ENCODE measurements around the gene PID1.

PID1 gene

DNA sequence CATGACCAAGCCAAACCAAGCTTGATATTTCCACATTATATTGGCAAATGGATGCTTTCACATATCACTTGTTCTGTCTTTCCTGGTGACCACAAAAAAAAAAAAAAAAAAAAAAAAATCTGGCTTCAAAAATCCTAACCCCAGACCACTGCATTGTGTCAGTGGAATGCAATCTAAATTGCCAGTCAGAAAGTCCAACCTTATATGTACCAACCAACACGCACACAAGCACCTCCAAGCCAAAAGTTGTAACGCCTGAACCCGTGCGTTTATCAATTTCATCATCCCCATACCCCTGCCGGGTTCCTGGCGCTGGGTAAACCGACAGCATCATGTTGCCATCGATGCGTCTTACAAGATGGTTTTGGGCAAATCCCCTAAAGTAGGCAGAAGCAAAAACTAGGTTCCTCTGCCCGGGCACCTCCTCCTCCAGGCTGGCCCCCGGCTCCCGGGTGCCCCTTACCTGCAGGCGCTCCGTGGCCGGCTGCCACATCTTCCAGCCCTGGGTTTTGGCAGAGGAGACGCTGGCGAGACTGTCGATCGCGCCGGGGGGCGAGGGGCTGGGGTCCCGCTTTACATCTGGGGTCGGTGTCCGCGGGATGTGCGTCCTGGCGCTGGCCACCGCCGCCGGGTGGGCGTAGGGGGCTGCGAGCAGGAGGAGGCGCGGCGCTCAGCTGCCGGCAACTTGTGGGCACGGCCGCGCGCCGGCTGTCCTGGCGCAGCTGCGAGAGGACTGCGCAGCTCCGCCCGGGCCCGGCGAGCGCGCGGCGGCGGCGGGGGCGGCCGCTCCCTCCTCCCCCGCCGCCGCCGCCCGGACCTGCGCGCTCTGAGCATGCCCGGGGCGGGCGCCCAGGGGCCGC, at the start of gene PID1:
TSS of gene PID1 (minus strand) at position 737 of the 860 bp plus-strand sequence. CDS start at position 493, 244 bp downstream.
- DNase-seq (ENCODE audit: extremely low read depth in 1 of 2, low read depth in 1 of 2): no peak

DNA sequence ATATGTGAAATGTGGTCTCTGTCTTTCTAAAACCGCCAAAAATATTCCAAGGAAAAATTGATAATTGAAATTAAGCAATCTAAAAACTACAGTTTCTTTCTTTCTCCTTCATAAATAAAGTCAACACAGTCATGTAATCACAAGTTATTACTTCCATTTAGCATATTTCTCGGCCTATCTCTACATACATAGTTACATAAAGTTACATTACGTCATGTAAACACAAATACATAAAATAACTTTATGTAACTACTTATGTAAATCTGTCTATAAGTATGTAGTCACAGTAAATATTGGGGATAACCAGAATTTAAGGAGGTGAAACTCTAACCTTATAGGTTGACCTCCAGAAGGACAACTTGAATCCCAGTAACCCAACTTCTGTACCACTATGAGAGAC, 48.5 kb upstream of the PID1 start:
- DNase-seq (ENCODE audit: extremely low read depth in 1 of 2, low read depth in 1 of 2): no peak

GRCh38 chr2:229314117-229314516, 43.0 kb upstream of the PID1 start:
- DNase-seq (ENCODE audit: extremely low read depth in 1 of 2, low read depth in 1 of 2): no peak

- DNase-seq (ENCODE audit: extremely low read depth in 1 of 2, low read depth in 1 of 2): no peak
These were observed 42.5 kb upstream of the PID1 start for GRCh38 chr2:229313591-229313990.

GRCh38 chr2:229301237-229301636, 30.1 kb upstream of the PID1 start:
- DNase-seq (ENCODE audit: extremely low read depth in 1 of 2, low read depth in 1 of 2): no peak

DNA sequence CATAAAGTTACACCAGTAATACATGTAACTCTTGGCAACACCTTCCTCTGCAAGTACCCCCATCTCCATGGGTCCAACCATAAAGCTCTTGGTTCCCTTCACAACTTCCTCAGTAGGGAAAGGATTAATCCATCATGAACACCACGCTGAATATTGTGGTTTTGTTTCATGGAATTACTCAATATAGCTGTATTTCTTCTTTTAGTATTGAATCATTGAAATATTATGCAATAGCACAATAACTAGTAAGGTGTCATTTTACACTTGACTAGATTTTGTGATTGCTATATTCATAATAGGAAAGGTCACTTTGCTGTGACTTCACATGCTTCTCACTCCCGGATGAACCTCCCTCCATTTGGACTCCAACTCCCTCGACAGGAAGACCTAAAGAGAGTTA, 29.7 kb upstream of the PID1 start:
- no peak for DNase-seq (ENCODE audit: extremely low read depth in 1 of 2, low read depth in 1 of 2)

- DNase-seq (ENCODE audit: extremely low read depth in 1 of 2, low read depth in 1 of 2): no peak
These were observed 29.3 kb upstream of the PID1 start for GRCh38 chr2:229300371-229300770.

- no peak for DNase-seq (ENCODE audit: extremely low read depth in 1 of 2, low read depth in 1 of 2)
These were observed 26.2 kb upstream of the PID1 start for GRCh38 chr2:229297247-229297646.

GRCh38 chr2:229296536-229296935, 25.4 kb upstream of the PID1 start:
- DNase-seq (ENCODE audit: extremely low read depth in 1 of 2, low read depth in 1 of 2): no peak

DNA sequence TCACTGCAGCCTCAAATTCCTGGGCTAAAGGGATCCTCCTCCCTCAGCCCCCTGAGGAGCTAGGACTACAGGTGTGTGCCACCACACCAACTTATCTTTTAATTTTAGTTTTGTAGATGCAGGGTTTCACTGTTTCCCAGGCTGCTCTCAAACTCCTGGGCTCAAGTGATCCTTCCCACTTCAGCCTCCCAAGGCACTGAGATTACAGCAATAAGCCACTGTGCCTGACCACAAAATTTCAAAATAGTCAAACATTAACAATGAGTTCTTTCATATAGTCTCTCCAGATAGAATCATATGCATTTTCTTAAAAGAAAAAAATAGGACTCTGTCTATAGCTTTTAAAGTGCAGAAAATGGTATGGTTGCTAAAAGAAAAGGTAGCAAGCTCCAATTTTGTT, 24.9 kb upstream of the PID1 start:
- no peak for DNase-seq (ENCODE audit: extremely low read depth in 1 of 2, low read depth in 1 of 2)

GRCh38 chr2:229287823-229288222, 16.7 kb upstream of the PID1 start:
- no peak for DNase-seq (ENCODE audit: extremely low read depth in 1 of 2, low read depth in 1 of 2)

DNA sequence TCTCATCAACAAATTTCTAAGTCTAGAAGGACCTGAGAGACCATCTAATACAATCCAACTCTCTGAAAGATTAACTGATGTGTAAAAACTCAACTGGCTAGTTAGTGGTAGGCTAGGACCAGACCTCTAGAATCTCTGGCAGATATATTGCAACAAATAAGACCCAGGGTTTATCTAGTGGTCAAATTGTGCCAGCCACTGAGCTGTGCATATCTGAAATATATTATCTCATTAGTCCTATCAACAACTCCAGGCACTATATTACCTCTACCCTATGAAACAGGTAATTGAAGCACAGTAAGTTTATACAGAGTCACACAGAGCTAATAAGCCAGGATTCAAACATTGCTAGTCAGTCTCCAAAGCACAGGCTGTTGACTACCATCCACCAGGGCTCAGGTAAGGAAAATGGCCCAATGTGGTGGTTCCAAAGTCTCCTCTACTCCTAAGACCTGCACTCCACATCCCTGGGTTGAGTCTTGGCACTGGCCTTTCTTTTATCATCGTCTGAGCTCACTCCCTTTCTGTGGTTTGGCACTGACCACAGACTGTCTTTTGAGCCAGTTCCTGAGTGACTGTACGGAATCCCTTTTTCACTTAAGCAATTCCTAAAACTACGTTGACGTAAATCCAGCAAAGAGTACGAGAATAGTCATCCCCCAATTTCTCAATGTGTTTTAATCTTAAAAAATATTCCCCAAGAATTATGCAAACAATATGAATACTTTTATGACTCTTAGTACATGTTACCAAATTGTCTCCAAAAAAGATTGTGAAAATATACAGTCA, 11.9 kb upstream of the PID1 start:
- no peak for DNase-seq (ENCODE audit: extremely low read depth in 1 of 2, low read depth in 1 of 2)

- no peak for DNase-seq (ENCODE audit: extremely low read depth in 1 of 2, low read depth in 1 of 2)
These were observed 8.4 kb upstream of the PID1 start for GRCh38 chr2:229279516-229279915.

DNA sequence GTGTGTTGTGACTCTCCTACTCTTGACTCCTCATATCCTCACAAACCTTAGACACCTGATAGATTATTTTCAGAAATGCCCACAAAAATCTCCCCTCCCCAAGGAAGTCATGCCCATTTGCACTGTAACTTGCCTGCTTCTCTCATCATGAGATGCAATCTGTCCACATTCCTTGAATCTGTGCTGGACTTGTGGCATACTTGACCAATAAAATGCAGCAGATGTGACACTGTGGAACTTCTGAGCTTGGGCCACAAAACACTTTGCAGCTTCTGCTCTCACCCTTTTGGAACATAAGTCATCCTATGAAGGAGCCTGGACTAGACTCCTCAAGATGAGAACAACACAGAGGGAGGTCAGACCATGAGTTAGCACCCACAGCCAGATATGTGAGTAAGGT, 4.4 kb upstream of the PID1 start:
- no peak for DNase-seq (ENCODE audit: extremely low read depth in 1 of 2, low read depth in 1 of 2)

- no peak for DNase-seq (ENCODE audit: extremely low read depth in 1 of 2, low read depth in 1 of 2)
These were observed 2.7 kb upstream of the PID1 start for GRCh38 chr2:229273723-229274338.

DNA sequence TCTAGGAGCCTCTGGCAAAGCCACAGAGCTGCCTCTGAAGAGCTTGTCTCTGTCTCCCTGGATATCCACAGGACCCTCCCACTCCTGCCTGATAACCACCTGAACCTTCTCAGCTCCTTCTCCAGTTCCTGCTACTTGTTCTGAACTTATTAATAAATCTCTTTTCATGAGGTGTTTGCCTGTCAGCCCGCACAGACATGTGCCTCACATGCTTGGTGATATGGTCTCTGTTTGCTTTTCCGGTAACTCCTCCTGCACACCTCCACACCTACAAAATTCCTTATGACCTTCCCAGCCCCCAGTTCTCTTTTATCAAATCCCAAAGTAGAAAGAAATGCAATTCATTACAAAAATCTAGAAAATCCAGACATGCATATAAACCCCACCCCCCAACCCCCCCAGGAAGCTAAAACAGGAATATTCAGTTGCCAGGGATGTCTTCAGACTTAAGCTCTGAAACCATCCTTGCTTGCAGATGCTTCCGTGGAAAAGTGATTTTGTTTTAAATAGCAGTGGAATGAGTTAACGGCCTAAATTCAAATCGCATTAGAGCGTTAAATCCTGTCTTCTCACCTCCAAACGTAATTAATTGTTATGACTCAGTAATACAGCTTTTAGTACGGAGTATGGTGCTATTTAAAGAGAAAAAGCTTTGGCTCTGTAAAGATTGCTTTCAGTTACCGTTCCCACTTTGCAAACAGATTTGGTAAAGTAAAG, 2.1 kb upstream of the PID1 start:
- no peak for DNase-seq (ENCODE audit: extremely low read depth in 1 of 2, low read depth in 1 of 2)

GRCh38 chr2:229269941-229270340, 1.1 kb downstream of the PID1 start:
- DNase-seq (ENCODE audit: extremely low read depth in 1 of 2, low read depth in 1 of 2): no peak

DNA sequence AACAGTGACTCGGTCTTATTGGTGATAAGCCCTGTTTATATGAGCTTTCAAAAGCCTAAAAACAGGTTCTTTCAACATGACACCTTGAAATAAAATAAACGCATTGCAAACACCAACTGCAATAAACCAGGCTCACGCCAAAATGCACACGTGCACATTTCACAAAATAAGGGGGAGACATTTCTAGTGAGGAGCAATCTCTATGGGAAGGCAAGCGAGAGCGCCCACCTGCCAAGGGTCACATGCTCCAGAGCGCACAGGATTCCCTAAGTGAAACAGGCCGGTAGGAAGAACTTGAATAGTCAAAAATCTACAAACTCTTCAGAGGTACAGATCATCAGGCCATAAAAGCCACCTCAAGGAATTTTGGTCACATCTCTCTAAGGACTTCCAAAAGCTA, 1.9 kb downstream of the PID1 start:
- DNase-seq (ENCODE audit: extremely low read depth in 1 of 2, low read depth in 1 of 2): no peak

DNA sequence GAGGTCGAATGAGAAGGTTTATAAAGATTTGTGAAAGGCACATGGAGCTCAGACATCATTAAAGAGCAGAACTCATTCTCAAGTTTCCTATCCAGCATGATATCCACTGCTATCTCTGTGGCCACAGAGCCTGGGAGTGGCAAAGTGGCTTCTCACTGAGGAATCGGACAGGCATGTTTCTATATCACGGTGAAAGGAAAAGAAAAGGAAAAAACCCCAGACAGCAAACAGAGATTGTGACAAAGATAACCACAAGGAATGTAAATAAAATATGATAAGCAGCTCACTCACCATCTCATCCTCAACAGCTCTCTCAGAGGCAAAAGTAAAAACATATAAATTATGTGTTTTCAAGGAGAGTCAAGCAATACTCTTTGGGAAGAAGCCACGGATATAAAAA, 2.5 kb downstream of the PID1 start:
- no peak for DNase-seq (ENCODE audit: extremely low read depth in 1 of 2, low read depth in 1 of 2)

- no peak for DNase-seq (ENCODE audit: extremely low read depth in 1 of 2, low read depth in 1 of 2)
These were observed 4.0 kb downstream of the PID1 start for GRCh38 chr2:229267080-229267479.

DNA sequence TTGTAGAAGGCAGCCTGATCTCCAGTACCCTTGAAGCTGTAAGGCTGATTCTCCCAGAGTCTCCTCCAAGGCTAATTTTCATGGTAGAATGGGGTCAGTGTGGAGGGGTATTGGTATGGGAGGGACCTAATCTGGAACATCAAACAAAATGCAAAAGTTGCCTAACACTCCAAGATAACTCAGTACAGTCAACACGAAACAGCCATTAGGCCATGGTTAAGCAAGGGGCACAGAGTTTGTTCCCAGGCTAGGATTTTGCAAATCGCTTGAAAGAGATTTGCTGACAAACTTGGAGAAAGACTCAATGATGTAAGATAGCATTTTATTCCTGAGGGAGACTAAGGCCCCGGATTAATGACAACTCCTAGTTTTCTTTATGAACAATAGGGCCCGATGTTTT, 5.4 kb downstream of the PID1 start:
- no peak for DNase-seq (ENCODE audit: extremely low read depth in 1 of 2, low read depth in 1 of 2)

Data from activated CD8-positive, alpha-beta memory T cell treated with anti-CD3 and anti-CD28 coated beads for 1 hour (primary cell).